H1 (cell line): Measurements from ENCODE around the gene DCAF8L2. TPM values are rescaled to one million over a fixed set of nuclear protein-coding genes. Genes with fewer than 3 reads are reported as not detected.
"Not testable (repeated sequence)": the region's sequence is repeated elsewhere in the genome, so short reads cannot be mapped to it uniquely, and the experiment has no call there.

ENCODE experiments used
- CTCF ChIA-PET: fragments of 300-600 bp; sonication (Branson Sonifier 250); formaldehyde crosslinking; loops from one replicate; lab custom pipeline; 2021; ENCODE audit not compliant: partially characterized antibody; lab: Charles Lee
- POLR2A ChIA-PET: fragments of 300-600 bp; sonication (Branson Sonifier 250); formaldehyde crosslinking; loops from one replicate; lab custom pipeline; 2021; ENCODE audit warnings: inconsistent platforms; ENCODE audit not compliant: partially characterized antibody; lab: Charles Lee
- DNase-seq, 2 experiments: peaks; one replicate each; pipeline versions ENCODE4 v3.0.0 to v3.0.0-alpha.2; 2010 to 2022; ENCODE audit warnings: low spot score in 2 of 2, low read depth in 1 of 2, mixed read lengths in 1 of 2
- FAIRE-seq: peaks from 2 replicates; lab custom pipeline; 2011; peaks lifted over from hg19 to GRCh38; lab: Jason Lieb, UNC
- H2AFZ ChIP-seq: 2 replicates; pipeline ENCODE4 v1.8.1; 2012; ENCODE audit warnings: low read length, inconsistent platforms
- H2AK5ac ChIP-seq: 2 replicates; pipeline ENCODE4 v1.6.1; 2013; ENCODE audit warnings: low read depth, low read length
- H2BK120ac ChIP-seq: replicated peaks from 2 replicates; pipeline ENCODE3; 2013; ENCODE audit warnings: low read depth, low read length, inconsistent platforms
- H2BK12ac ChIP-seq: 2 replicates; pipeline ENCODE4 v1.6.1; 2013; ENCODE audit warnings: low read depth, low read length
- H2BK15ac ChIP-seq: 2 replicates; pipeline ENCODE4 v1.6.1; 2013; ENCODE audit warnings: low read length
- H2BK20ac ChIP-seq: 2 replicates; pipeline ENCODE4 v1.6.1; 2013; ENCODE audit warnings: low read length
- H2BK5ac ChIP-seq: 2 replicates; pipeline ENCODE4 v1.6.1; 2013; ENCODE audit warnings: low read depth, low read length
- H3K14ac ChIP-seq: 2 replicates; pipeline ENCODE4 v1.6.1; 2013; ENCODE audit warnings: inconsistent platforms; ENCODE audit not compliant: insufficient read length
- H3K18ac ChIP-seq: 2 replicates; pipeline ENCODE4 v1.6.1; 2013; ENCODE audit warnings: low read length; ENCODE audit errors: extremely low read depth
- H3K23ac ChIP-seq: 2 replicates; pipeline ENCODE4 v1.6.1; 2013; ENCODE audit warnings: inconsistent platforms; ENCODE audit not compliant: insufficient read length
- H3K23me2 ChIP-seq: 2 replicates; pipeline ENCODE4 v1.6.1; 2013; ENCODE audit warnings: low read depth, low read length
- H3K27ac ChIP-seq: 2 replicates; pipeline ENCODE4 v1.6.1; 2011; ENCODE audit warnings: low read depth, low read length, inconsistent platforms
- H3K27me3 ChIP-seq, 4 experiments: replicated peaks in 1 of 4; 1 replicate in 1 of 4; 2 replicates in 3 of 4; pipeline versions ENCODE4 v1.6.1 to v1.8.1; 2011 to 2013; ENCODE audit warnings: low read length in 3 of 4, mild to moderate bottlenecking in 3 of 4, inconsistent platforms in 2 of 4, mixed read lengths in 2 of 4, moderate library complexity in 1 of 4; ENCODE audit not compliant: control insufficient read depth in 3 of 4, insufficient read depth in 3 of 4; ENCODE audit errors: extremely low read depth in 1 of 4
- H3K36me3 ChIP-seq, 4 experiments: 2 replicates each; pipeline versions ENCODE4 v1.6.1 to v1.8.1; 2011 to 2013; ENCODE audit warnings: mild to moderate bottlenecking in 4 of 4, low read length in 3 of 4, moderate library complexity in 2 of 4, control low read depth in 1 of 4, inconsistent platforms in 1 of 4; ENCODE audit not compliant: insufficient read depth in 4 of 4, control insufficient read depth in 2 of 4
- H3K4ac ChIP-seq: replicated peaks from 2 replicates; pipeline ENCODE3; 2013; ENCODE audit warnings: low read length, low read depth, mixed read lengths, inconsistent platforms; ENCODE audit not compliant: insufficient read length
- H3K4me1 ChIP-seq, 4 experiments: replicated peaks in 1 of 4; 1 replicate in 1 of 4; 2 replicates in 3 of 4; pipeline versions ENCODE4 v1.6.1 to v1.8.1; 2011 to 2013; ENCODE audit warnings: low read length in 3 of 4, inconsistent platforms in 2 of 4, mixed read lengths in 1 of 4; ENCODE audit not compliant: insufficient read depth in 4 of 4, control insufficient read depth in 3 of 4
- H3K4me2 ChIP-seq, 2 experiments: 2 replicates each; pipeline versions ENCODE4 v1.6.1 to v1.8.1; 2011 to 2013; ENCODE audit warnings: low read depth in 2 of 2, low read length in 2 of 2, control low read depth in 1 of 2, inconsistent platforms in 1 of 2, mild to moderate bottlenecking in 1 of 2; ENCODE audit not compliant: insufficient read depth in 1 of 2
- H3K4me3 ChIP-seq, 4 experiments: fragments of 200-600, 300-600 bp in 1 of 4; sonication (generic), shearing (Covaris generic), sonication (Bioruptor Twin) in 1 of 4; 2 replicates each; pipeline versions ENCODE4 v1.5.1 to v1.8.1; 2011 to 2016; ENCODE audit warnings: low read length in 4 of 4, low read depth in 3 of 4, control low read depth in 2 of 4, inconsistent platforms in 2 of 4, mild to moderate bottlenecking in 2 of 4, mixed read lengths in 1 of 4, moderate library complexity in 1 of 4; ENCODE audit not compliant: insufficient read depth in 2 of 4; ENCODE audit errors: extremely low read depth in 1 of 4
- H3K56ac ChIP-seq: replicated peaks from 2 replicates; pipeline ENCODE3; 2013; ENCODE audit warnings: low read depth, mild to moderate bottlenecking, mixed read lengths, low read length, inconsistent platforms; ENCODE audit not compliant: insufficient read length
- H3K79me1 ChIP-seq: 2 replicates; pipeline ENCODE4 v1.6.1; 2013; ENCODE audit warnings: low read depth, low read length, control low read depth
- H3K79me2 ChIP-seq, 2 experiments: 2 replicates each; pipeline versions ENCODE4 v1.6.1 to v1.8.1; 2012 to 2013; ENCODE audit warnings: low read length in 2 of 2, mild to moderate bottlenecking in 2 of 2, inconsistent platforms in 1 of 2; ENCODE audit not compliant: insufficient read depth in 2 of 2, control insufficient read depth in 1 of 2
- H3K9ac ChIP-seq, 4 experiments: replicated peaks in 1 of 4; 1 replicate in 1 of 4; 2 replicates in 3 of 4; pipeline versions ENCODE4 v1.6.1 to v1.8.1; 2011 to 2013; ENCODE audit warnings: low read depth in 3 of 4, low read length in 3 of 4, control low read depth in 2 of 4, mild to moderate bottlenecking in 2 of 4, moderate library complexity in 2 of 4, inconsistent platforms in 1 of 4; ENCODE audit errors: extremely low read depth in 1 of 4
- H3K9me3 ChIP-seq, 2 experiments: 2 replicates each; pipeline versions ENCODE4 v1.6.1 to v1.8.1; 2012 to 2013; ENCODE audit warnings: mild to moderate bottlenecking in 2 of 2, moderate library complexity in 2 of 2, control low read depth in 1 of 2, inconsistent platforms in 1 of 2, low read depth in 1 of 2, low read length in 1 of 2, mixed read lengths in 1 of 2; ENCODE audit not compliant: insufficient read depth in 2 of 2
- H4K20me1 ChIP-seq, 2 experiments: replicated peaks in 1 of 2; 2 replicates each; pipeline versions ENCODE3 to v1.8.1; 2011 to 2013; ENCODE audit warnings: inconsistent platforms in 2 of 2, low read length in 2 of 2, mild to moderate bottlenecking in 1 of 2; ENCODE audit not compliant: insufficient read depth in 2 of 2, control insufficient read depth in 1 of 2
- H4K5ac ChIP-seq: 2 replicates; pipeline ENCODE4 v1.6.1; 2013; ENCODE audit warnings: low read length, low read depth, mixed read lengths, inconsistent platforms; ENCODE audit not compliant: insufficient read length
- H4K8ac ChIP-seq: 2 replicates; pipeline ENCODE4 v1.8.0; 2013; ENCODE audit warnings: mild to moderate bottlenecking, moderate library complexity, low read length, inconsistent platforms; ENCODE audit not compliant: insufficient read depth; ENCODE audit errors: extremely low read depth
- H4K91ac ChIP-seq: replicated peaks from 2 replicates; pipeline ENCODE3; 2013; ENCODE audit warnings: low read length, mixed read lengths, inconsistent platforms; ENCODE audit not compliant: insufficient read length
- WGBS, 2 experiments: shearing (Covaris generic) in 1 of 2; methylation state at CpG; one replicate each; pipeline versions ENCODE4 v1.1.6 to v1.1.7; 2013 to 2015; ENCODE audit warnings: low lambda C conversion rate in 2 of 2, mixed read lengths in 2 of 2, inconsistent platforms in 1 of 2, low coverage in 1 of 2, missing lambda C conversion rate in 1 of 2; ENCODE audit not compliant: insufficient replicate concordance in 2 of 2, insufficient coverage in 1 of 2, insufficient read length in 1 of 2; ENCODE audit errors: extremely low coverage in 1 of 2, missing lambda C conversion rate in 1 of 2; 5-methylcytosine and 5-hydroxymethylcytosine counted together
- polyA plus RNA-seq, 7 experiments: library from polyadenylated mRNA; depleted of rRNA in 3 of 7; stranded (reverse) in 5 of 7; unstranded in 2 of 7; fragments of >200 nt in 5 of 7; fragments of 200-250 nt in 2 of 7; gene quantifications; 1 replicate in 5 of 7; 2 replicates in 1 of 7; 4 replicates in 1 of 7; pipeline versions ENCODE4 v1.2.1 to v1.2.3, GENCODE V29; 2011 to 2013; ENCODE audit warnings: missing spikeins in 2 of 7, mixed read lengths in 2 of 7
- total RNA-seq: library from RNA; stranded (reverse); fragmentation: NEBNext Ultra II Directional; extraction: Animal tissue kit (Norgen Biotek cat#: 25700); gene quantifications from 2 replicates; pipeline ENCODE4 v1.2.1, GENCODE V29; 2021

Gene DCAF8L2
- total and polyA plus RNA-seq, 2 of the 8 experiments (the other 6 are each of a cell fraction or from before 2014, with no cell fraction given): not detected

- H3K4ac ChIP-seq, H4K5ac ChIP-seq, H2BK5ac ChIP-seq, H3K4me2 ChIP-seq, POLR2A ChIA-PET, H2AK5ac ChIP-seq, CTCF ChIA-PET, FAIRE-seq, H2BK20ac ChIP-seq, H3K23me2 ChIP-seq, H3K14ac ChIP-seq, H3K36me3 ChIP-seq, H3K27me3 ChIP-seq, H4K20me1 ChIP-seq, H2BK12ac ChIP-seq, H2BK120ac ChIP-seq, H3K79me2 ChIP-seq, H3K9me3 ChIP-seq, H2AFZ ChIP-seq, H3K9ac ChIP-seq, H3K23ac ChIP-seq, H2BK15ac ChIP-seq, H4K8ac ChIP-seq, DNase-seq, H4K91ac ChIP-seq, H3K4me3 ChIP-seq, H3K4me1 ChIP-seq, H3K27ac ChIP-seq, H3K18ac ChIP-seq, H3K79me1 ChIP-seq, H3K56ac ChIP-seq: not testable (repeated sequence)
- 100% methylated on average over 2 of the region's 2 CpGs; no CpG with 5 or more reads in 1 of the 2 experiments for WGBS, 2 experiments
Measured at GRCh38 chrX:27750298-27750697, 160.2 kb downstream of the DCAF8L2 start.
